HG03571 (cell line): ENCODE results near the gene RGS19.

ENCODE experiments used
- ATAC-seq: cut with Tn5 transposase; IDR thresholded peaks from one replicate; pipeline ENCODE4 v1.9.1; 2021; ENCODE audit not compliant: unreplicated experiment

The RGS19 gene

GRCh38 chr20:64065062-64065973 is 14.0 kb downstream of the RGS19 start:
- no peak for ATAC-seq

DNA sequence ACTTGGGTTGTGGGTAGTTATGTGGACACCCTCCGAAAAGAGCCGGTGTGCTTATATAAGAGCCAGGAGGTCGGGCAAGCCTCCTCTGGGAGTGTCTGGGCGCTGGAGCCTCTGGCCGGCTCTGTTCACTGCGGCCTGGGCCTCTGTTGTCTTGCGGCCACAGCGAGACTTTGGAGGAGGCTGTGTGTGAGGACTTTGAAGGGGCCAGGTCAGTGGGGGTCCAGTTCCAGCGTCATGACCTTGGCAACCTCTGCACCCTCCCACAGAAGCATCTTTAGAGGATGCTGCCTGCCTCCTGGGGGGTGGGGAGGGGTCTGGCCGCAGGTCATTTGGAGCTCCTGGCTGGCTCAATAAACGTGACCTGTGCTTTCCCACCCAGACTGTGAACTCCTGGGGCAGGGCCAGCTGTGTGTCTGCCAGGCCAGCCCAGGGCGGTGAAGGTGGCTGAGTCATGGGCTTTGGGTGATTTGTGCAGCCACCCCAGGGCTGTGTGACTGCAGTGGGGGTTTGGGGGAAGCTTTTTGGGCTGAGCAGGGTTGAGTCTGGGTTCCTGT is 15.1 kb downstream of the RGS19 start:
- no peak for ATAC-seq

- no peak for ATAC-seq
These were observed 15.8 kb downstream of the RGS19 start for GRCh38 chr20:64063389-64064144.

- peak; percentile 59 for ATAC-seq
These were observed 16.5 kb downstream of the RGS19 start, which contains the start of gene TCEA2 for GRCh38 chr20:64062596-64063388. TSS of gene TCEA2 (plus strand) at chr20:64063198. CDS start at chr20:64063313, 115 bp downstream.

DNA sequence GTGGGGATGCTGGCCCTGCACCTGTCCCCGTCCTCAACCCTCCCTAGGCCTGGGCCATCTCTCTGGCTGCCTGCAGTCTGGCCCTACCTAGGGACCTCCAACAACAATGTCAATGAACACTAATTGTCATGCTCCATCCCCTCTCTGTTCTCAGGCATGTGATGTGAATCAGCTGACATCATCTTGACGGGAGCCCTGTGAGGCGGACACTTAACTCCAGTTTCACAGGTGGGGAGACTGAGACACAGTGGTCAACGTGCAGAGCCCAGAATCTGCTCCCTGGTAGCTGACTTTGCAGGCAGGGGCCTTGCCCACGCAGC is 17.1 kb downstream of the RGS19 start:
- no peak for ATAC-seq

- ATAC-seq: no peak
These were observed 20.8 kb downstream of the RGS19 start for GRCh38 chr20:64058536-64058935.

DNA sequence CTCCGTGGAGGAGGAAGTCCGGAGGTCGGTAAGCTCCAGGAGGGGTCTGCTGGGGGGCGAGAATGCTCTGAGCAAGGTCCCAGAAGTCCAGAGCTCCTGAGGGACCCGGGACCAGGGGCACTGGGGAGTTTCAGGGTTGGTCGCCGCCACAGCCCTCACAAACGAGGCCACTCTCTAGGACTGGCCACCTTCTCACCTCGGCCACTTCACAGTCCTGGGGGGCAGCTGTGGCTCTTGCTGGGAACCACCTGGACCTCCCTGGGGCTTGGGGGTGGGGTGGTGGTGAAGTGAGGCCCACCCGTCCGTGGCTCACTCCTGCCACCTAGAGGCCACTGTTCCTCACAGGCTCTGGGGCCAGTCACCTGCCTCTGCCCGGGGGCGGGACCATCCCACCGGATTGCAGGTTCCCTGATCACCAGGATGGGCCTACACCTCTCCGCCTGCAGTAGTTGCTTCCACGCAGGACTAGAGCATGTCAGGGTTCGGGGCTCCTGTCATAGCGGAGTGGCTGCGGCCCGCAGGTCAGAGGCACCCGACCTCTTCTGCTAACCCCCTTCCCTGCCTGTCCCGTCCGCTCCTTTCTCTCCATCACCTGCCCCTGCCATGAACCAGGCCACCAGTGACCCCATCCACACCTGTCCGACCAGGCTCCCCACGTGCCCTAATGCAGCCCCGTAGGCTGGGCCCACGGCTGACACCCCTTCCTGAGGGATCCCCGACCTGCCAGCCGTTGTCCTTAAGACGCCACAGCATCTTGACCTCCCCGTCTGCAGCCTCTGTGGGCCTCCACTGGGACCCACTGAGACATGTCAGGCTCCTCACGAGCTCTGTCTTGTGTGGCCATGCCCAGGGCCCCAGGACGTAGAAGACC is 21.5 kb downstream of the RGS19 start:
- ATAC-seq: no peak

DNA sequence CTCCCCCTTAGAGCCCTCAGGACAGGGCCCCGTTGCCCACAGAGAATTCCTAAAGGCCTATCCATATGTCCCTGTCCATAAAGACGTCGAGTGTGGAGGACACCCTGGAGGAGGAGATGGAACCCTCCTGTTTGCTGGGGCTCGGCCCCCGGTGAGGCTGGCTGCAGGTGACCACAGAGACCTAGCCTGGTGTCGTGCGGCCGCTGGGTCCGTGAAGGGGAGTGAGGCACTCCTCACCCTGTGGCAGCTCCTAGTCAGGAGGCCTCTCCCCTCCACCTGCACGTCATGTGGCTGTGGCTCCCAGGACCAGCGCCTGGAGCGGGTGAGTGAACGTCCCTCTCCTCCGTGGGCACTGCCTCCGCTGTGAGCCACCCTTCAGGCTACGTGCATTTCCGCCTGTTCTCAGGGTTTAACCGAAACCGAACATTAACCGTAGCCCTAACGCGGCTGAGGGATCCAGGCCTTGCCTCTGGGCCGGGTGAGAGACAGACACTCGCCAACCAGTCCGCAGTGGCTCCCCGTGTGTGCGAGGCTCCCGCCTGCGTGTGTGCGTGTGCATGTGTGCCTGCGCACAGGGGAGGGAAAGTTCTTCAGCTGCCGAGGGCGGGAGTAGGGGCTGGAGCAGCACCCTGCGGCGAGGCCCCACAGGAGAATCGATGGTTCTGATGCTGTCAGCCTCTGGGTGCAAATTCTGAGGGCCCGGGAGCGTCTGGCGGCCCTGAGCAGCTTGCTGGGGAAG is 22.3 kb downstream of the RGS19 start:
- ATAC-seq: no peak

- no peak for ATAC-seq
These were observed 22.8 kb downstream of the RGS19 start for GRCh38 chr20:64056639-64056888.

- ATAC-seq: no peak
These were observed 23.3 kb downstream of the RGS19 start for GRCh38 chr20:64055893-64056638.

GRCh38 chr20:64055396-64055892 is 23.9 kb downstream of the RGS19 start:
- ATAC-seq: no peak

DNA sequence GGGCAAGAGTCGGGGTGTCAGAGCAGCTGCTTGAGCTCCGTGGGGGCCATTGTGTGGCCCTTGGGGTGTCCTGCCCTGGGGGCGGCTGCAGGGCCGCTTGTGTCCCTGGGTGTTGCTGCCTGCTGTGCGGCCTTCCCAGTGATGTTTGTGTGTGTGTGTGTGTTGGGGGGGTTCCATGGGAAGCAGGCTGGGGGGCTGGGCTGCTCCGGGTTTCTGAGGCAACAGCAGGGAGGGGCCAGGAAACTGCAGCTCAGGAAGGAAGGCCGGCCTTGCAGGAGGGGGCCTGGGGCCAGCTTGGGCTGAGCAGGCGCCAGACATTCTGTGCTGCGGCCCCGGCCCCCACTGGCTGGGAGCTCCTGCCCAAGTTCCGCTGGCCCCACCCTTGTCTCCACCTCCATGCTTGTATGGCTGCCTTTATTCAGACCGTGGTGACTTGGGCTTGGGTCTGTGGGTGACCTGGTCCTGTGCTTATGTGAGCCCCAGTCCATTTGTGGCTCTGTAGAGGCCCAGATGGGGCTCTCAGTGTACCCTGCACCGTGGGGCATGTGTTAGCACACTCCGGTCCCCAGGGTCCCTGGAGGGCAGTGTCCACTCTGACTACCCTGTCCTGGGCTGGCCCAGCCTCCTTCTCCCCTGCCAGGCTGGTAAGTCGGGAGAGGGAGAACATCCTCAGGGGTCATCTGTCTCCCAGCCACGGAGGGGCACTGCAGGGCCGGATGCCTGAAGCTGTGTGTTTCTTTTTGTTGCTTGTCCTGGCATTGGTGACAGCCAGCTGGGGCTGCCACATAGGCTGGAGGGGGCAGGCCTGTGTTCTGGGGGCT is 25.3 kb downstream of the RGS19 start:
- no peak for ATAC-seq

GRCh38 chr20:64052987-64053840 is 26.1 kb downstream of the RGS19 start:
- no peak for ATAC-seq

DNA sequence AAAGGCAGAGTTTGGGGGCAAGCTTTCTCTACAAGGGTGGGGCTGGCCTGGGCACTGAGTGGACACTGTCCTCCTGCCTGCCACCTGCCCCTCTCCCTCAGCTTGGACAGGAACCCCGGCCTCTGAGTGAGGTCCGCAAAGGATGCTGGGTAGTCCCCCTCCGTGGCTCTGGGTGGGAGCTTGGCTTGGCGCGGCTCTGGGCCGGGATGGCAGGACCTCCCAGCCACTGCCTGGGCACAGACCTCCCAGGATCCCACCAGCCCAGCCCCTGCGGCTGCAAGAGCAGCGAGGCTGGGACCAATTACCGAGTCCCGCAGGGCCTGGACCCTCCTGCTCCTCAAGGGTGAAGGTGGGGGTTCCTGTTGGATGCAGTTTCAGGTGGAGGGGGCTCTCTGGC is 27.0 kb downstream of the RGS19 start:
- ATAC-seq: no peak

DNA sequence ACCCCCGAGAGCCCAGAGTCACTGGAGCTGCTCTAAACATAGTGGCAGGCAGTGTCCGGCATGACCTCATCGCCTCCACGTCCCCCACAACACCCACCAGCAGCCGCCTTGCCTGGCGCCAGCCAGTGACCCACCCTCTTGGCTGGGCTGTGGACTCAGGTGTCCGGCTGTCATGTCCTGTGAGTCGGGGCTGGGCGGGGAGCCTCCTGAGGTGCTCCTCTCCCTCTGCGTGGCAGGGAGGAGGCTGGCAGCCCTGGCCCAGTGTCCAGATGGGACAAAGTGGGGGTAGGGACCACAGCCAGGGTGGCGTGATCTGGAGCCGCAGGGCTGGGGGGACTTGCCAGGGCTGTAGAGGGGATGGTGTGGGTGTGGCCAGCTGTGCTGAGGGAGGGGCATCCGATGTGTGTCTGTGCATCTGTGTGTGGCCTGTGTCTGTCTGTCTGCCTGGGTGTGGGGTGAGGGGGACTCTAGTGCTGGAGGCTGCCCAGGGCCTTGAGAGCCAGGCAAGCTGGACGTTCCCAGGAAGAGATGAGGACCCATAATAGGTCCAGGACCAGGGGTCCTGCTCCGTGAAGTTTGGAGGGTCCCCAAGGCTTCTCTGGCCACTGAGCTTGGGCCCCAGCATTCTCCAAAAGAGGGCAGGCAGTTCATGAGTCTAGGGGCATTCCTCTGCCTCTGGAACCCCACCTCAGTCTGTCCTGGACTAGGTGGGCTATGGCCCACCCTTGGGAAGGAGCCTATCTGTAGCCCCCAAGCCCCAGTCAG is 27.6 kb downstream of the RGS19 start:
- no peak for ATAC-seq

DNA sequence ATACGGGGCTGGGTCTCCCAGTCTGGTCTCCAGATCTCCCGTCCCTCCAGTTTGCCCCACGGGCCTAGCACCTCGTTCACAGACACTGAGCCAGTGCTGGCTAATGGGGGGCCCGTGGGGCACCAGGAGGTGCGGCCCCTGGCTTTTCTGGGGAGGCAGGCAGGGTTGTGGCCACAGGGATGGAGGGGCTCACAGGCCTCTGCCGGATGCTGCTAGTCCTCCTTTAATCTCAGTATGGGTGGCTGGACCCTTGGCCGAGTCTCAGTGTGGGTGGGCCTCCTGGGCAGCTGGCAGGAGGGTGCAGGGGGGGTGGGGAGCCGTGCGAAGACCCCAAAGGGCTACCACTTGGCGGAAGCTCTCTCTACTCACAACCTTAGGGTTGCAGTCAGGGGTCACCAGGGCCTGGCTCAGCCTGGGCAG is 28.3 kb downstream of the RGS19 start:
- ATAC-seq: no peak
